ENCODE data around the gene JMJD4.

GRCh38 chr1:227768125-227768439, 33.0 kb upstream of the JMJD4 start:
- no peak for TF ChIP-seq CTCF (IDR thresholded peaks at IDR 0.05)
- no peak for TF ChIP-seq EP300 (IDR thresholded peaks at IDR 0.05)
- no peak for TF ChIP-seq POLR2A (IDR thresholded peaks at IDR 0.05)
